GM12874 (cell line): ENCODE results near the gene TENM4.

Experiments used
- TF ChIP-seq, protein P1 (sequence below): IDR thresholded peaks from 2 replicates; pipeline ENCODE4 v1.5.1; 2011; ENCODE audit warnings: low read depth, mild to moderate bottlenecking, control low read depth, low read length, moderate library complexity; ENCODE audit not compliant: insufficient read depth

The TENM4 gene

DNA sequence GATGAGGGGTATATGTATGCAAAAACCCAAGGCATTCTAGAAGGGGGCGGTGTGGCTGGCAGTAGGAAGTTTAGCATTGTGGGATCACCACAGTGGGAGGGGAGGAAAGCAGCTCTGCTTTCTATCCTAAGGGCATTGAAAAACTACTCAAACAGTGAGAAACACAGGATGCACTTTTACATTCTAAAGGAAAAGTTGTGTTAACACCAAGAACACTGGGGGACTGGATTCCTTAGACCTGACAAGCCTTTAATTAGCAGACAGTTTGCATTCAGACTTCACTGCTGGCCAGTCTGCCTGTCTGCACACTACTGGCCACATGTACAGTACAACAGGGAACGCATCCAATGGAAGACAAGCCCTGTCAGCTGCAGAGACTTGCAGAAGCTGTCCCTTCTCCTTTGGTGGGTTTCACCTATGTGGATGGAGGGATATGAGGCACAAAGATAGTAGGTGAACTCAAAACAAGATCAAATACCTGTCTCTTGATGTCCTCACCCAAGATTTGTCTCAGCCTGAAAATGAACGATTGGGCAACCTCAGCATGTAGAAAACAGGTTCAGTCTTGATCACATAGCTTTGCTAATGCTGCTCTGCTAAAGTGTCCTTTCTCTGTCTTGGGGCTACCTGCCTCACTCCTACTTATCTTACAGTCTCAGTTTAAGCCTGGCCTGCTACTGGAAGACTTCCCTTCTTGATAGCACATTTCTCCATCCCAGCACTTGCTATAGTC lies 64.8 kb downstream of the TENM4 start:
- TF ChIP-seq, protein P1, sequence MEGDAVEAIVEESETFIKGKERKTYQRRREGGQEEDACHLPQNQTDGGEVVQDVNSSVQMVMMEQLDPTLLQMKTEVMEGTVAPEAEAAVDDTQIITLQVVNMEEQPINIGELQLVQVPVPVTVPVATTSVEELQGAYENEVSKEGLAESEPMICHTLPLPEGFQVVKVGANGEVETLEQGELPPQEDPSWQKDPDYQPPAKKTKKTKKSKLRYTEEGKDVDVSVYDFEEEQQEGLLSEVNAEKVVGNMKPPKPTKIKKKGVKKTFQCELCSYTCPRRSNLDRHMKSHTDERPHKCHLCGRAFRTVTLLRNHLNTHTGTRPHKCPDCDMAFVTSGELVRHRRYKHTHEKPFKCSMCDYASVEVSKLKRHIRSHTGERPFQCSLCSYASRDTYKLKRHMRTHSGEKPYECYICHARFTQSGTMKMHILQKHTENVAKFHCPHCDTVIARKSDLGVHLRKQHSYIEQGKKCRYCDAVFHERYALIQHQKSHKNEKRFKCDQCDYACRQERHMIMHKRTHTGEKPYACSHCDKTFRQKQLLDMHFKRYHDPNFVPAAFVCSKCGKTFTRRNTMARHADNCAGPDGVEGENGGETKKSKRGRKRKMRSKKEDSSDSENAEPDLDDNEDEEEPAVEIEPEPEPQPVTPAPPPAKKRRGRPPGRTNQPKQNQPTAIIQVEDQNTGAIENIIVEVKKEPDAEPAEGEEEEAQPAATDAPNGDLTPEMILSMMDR, result no peak

DNA sequence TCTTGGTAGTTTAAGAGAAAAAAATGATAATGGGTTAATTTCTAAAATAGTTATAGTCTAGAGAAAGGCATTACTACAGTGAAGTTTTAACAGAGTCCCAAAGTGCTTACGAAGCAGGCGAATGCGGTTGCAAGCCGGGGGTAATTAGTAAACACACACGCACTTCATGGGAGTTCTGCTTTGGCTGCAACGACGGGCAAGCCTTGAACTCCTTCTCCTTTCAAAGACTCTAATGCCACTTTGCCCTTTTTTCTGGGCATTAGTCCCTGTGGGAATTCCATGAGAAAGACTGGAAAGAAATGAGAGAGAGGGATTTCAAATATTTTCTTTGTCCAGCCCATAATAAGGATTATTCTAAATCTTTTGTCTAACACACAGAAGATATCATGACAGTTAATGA lies 66.1 kb downstream of the TENM4 start:
- TF ChIP-seq, protein P1, result no peak

DNA sequence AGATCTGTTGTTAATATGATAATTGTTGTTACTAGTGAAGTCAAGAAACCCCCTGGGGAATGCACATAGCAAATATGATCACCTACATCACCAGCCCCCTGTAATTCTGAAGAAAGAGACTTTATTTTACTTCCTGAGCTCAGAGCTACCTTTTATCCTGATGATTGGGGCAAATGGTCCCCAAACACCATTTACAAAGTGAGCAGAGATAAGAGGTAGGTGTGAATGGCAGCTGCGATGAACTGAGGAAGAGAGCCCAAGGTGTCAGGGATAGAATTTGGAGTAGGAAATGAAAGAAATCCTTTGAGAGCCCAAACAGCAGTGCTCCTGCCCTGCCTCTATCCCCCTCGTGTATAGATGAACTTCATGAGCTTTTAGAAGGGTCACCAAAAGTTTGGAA lies 69.1 kb downstream of the TENM4 start:
- TF ChIP-seq, protein P1, result no peak

DNA sequence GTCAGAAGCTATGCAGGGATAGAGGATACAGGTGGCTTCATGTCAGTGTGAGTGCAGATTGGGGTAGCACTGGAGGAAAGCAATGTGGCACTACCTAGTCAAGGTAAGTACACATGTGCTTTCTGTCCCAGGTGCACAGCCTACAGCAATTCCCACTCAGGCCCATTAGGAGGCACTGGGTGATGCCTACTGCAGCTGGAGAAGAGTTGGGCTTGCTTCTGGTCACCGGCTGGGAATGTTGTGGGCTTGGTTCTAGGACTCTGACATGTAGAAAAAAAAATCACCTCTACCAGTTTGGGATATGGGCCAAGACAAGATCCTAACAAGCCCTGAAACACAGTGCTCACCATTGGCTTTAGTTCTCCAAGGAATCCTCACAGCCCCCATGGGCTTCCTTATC lies 69.7 kb downstream of the TENM4 start:
- TF ChIP-seq, protein P1, result no peak

DNA sequence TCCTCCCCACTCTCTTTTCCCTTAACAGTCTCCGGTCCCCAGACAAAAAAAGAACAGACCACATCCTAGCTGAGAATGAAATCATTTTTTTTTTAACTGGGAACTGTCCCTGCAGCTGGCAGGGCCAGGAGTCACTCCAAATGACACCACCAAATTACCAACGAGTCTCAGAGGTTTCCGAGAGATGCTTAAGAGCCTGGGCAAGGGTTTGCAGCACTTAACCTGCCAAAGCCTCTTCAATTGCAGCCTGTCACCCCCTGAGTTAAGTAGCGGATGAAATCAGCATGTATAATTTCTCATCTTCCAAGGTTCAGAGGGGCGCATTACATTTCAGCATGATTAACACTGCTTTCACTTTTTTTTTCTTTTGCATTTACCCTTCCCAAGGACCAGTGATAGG lies 71.8 kb downstream of the TENM4 start:
- TF ChIP-seq, protein P1, result no peak

DNA sequence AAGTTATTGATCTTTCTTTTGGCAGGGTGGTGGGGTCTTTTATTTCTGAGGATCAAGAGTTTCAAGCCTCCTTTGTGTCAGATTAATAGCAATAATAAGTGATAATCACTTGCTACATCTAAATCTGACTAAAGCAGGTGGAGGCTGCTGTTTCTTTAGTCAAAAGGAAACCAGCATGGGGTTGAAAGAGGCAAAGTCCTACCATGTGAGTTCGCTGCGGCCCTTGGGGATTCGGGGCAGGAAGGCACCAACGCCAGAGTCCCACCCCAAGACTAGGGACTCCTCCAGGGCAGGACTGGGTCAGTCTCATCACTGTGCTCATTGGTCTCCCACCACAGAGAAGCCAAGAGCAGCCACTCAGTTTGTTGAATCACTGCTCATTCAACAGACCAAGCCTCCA lies 73.0 kb downstream of the TENM4 start:
- TF ChIP-seq, protein P1, result no peak

DNA sequence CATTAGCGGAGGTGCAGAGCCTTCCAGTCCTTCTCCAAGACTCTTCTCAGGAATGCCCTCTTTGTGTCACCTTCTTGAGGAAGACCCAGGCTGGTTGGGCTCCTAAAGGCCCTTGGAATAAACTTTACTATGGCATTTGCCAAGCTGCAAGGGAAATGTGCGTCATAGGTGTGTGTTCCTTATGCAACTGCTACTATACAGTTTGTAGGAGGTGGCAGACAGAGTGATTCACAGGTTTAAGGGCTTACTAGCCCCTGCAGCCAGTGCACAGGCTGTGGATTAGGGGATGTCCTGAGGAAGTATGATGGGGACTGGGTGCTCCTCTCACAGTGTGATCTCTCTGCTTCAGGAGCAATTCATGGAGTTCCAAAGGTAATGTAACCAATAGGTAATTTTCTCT lies 74.6 kb downstream of the TENM4 start:
- TF ChIP-seq, protein P1, result no peak
